Adipocyte (in vitro differentiated cells): ENCODE measurements around the gene SETSIP.
"Not testable (repeated sequence)": the region's sequence is repeated elsewhere in the genome, so short reads cannot be mapped to it uniquely, and the experiment has no call there.

Experiments used
- DNase-seq: peaks from one replicate; pipeline ENCODE4 v3.0.0-alpha.2; 2015; ENCODE audit warnings: low read depth
- H3K27me3 ChIP-seq: replicated peaks from 2 replicates; pipeline ENCODE4 v1.7.0; 2013; ENCODE audit warnings: mild to moderate bottlenecking, low read length, moderate library complexity; ENCODE audit not compliant: control insufficient read depth, insufficient read depth
- H3K36me3 ChIP-seq: 2 replicates; pipeline ENCODE4 v1.7.0; 2013; ENCODE audit warnings: low read length, mild to moderate bottlenecking, moderate library complexity; ENCODE audit not compliant: control insufficient read depth, insufficient read depth, severe bottlenecking
- H3K4me1 ChIP-seq: 2 replicates; pipeline ENCODE4 v1.7.0; 2013; ENCODE audit warnings: mild to moderate bottlenecking, low read length, moderate library complexity; ENCODE audit not compliant: control insufficient read depth, insufficient read depth
- H3K4me3 ChIP-seq: 2 replicates; pipeline ENCODE4 v1.7.0; 2013; ENCODE audit warnings: mild to moderate bottlenecking, low read length, moderate library complexity
- H3K9ac ChIP-seq: 2 replicates; pipeline ENCODE4 v1.7.0; 2013; ENCODE audit warnings: mild to moderate bottlenecking, low read length, moderate library complexity
- H3K9me3 ChIP-seq: 2 replicates; pipeline ENCODE4 v1.7.0; 2013; ENCODE audit warnings: mild to moderate bottlenecking, low read length, moderate library complexity; ENCODE audit not compliant: control insufficient read depth

SETSIP gene

GRCh38 chr1:92085727-92086126 is 10.5 kb upstream of the SETSIP start:
- H3K27me3 ChIP-seq = no peaks in the 10 kb centered on the region
- peaks cover 30% of the 10 kb centered on the region for H3K9me3 ChIP-seq
- DNase-seq = peak; percentile 6
- peak overlapping the region; percentile 48 for H3K4me3 ChIP-seq
- H3K9ac ChIP-seq = no peak overlapping the region
- no peaks in the 10 kb centered on the region for H3K4me1 ChIP-seq
- no peaks in the 10 kb centered on the region for H3K36me3 ChIP-seq

- H3K4me3 ChIP-seq = no peak overlapping the region
- no peaks in the 10 kb centered on the region for H3K4me1 ChIP-seq
- H3K27me3 ChIP-seq = no peaks in the 10 kb centered on the region
- no peak overlapping the region for H3K9ac ChIP-seq
- DNase-seq = no peak
- no peaks in the 10 kb centered on the region for H3K36me3 ChIP-seq
- H3K9me3 ChIP-seq = peaks cover 30% of the 10 kb centered on the region
Observed at GRCh38 chr1:92084651-92085050, 9.4 kb upstream of the SETSIP start.

GRCh38 chr1:92081031-92081430 is 5.8 kb upstream of the SETSIP start:
- Histone ChIP-seq H3K36me3 (no peaks in the 10 kb centered on the region), H3K27me3 (no peaks in the 10 kb centered on the region), H3K4me3 (peak overlapping the region; percentile 99), H3K4me1 (no peaks in the 10 kb centered on the region), H3K9ac (peak overlapping the region; percentile 93), H3K9me3 (peaks cover 19% of the 10 kb centered on the region)
- DNase-seq = no peak

- H3K9me3 ChIP-seq = peaks cover 13% of the 10 kb centered on the region
- no peaks in the 10 kb centered on the region for H3K4me1 ChIP-seq
- no peaks in the 10 kb centered on the region for H3K27me3 ChIP-seq
- peak within 1 kb of the TSS; percentile 93 for H3K9ac ChIP-seq
- peak; percentile 83 for DNase-seq
- peak within 1 kb of the TSS; percentile 99 for H3K4me3 ChIP-seq
- H3K36me3 ChIP-seq = no peaks in the 10 kb centered on the region
Observed at GRCh38 chr1:92080128-92080985, 5.1 kb upstream of the SETSIP start, which contains the start of gene BTBD8. TSS of gene BTBD8 (plus strand) at chr1:92080345. CDS start at chr1:92080572, 227 bp downstream.

- Histone ChIP-seq H3K4me3 (peak overlapping the region; percentile 99), H3K36me3 (no peaks in the 10 kb centered on the region), H3K9ac (peak overlapping the region; percentile 93), H3K27me3 (no peaks in the 10 kb centered on the region), H3K9me3 (peaks cover 4% of the 10 kb centered on the region), H3K4me1 (no peaks in the 10 kb centered on the region)
- DNase-seq = no peak
Observed at GRCh38 chr1:92079441-92079840, 4.2 kb upstream of the SETSIP start.

GRCh38 chr1:92078077-92078476 is 2.9 kb upstream of the SETSIP start:
- not testable (repeated sequence) for H3K9me3 ChIP-seq, H3K36me3 ChIP-seq, H3K4me3 ChIP-seq, H3K27me3 ChIP-seq, H3K4me1 ChIP-seq, H3K9ac ChIP-seq, DNase-seq

GRCh38 chr1:92076363-92076762 is 1.2 kb upstream of the SETSIP start:
- DNase-seq = no peak
- Histone ChIP-seq H3K9me3 (no peaks in the 10 kb centered on the region), H3K9ac (no peak overlapping the region), H3K27me3 (no peaks in the 10 kb centered on the region), H3K4me1 (no peaks in the 10 kb centered on the region), H3K36me3 (no peaks in the 10 kb centered on the region), H3K4me3 (no peak overlapping the region)

- H3K9ac ChIP-seq, H3K4me1 ChIP-seq, H3K4me3 ChIP-seq, DNase-seq, H3K36me3 ChIP-seq, H3K9me3 ChIP-seq, H3K27me3 ChIP-seq: not testable (repeated sequence)
Observed at GRCh38 chr1:92074446-92074845, 765 bp downstream of the SETSIP start.

GRCh38 chr1:92070892-92071291 is 4.3 kb downstream of the SETSIP start:
- no peaks in the 10 kb centered on the region for H3K4me1 ChIP-seq
- no peak overlapping the region for H3K9ac ChIP-seq
- H3K9me3 ChIP-seq = no peaks in the 10 kb centered on the region
- no peaks in the 10 kb centered on the region for H3K36me3 ChIP-seq
- no peaks in the 10 kb centered on the region for H3K27me3 ChIP-seq
- no peak overlapping the region for H3K4me3 ChIP-seq
- DNase-seq = no peak

- no peak overlapping the region for H3K9ac ChIP-seq
- H3K9me3 ChIP-seq = no peaks in the 10 kb centered on the region
- H3K36me3 ChIP-seq = no peaks in the 10 kb centered on the region
- no peaks in the 10 kb centered on the region for H3K27me3 ChIP-seq
- H3K4me1 ChIP-seq = no peaks in the 10 kb centered on the region
- DNase-seq = no peak
- H3K4me3 ChIP-seq = no peak overlapping the region
Observed at GRCh38 chr1:92066321-92066720, 8.9 kb downstream of the SETSIP start.

GRCh38 chr1:92065042-92065441 is 10.2 kb downstream of the SETSIP start:
- H3K4me3 ChIP-seq = no peak overlapping the region
- H3K9me3 ChIP-seq = no peaks in the 10 kb centered on the region
- no peaks in the 10 kb centered on the region for H3K27me3 ChIP-seq
- no peaks in the 10 kb centered on the region for H3K36me3 ChIP-seq
- no peak overlapping the region for H3K9ac ChIP-seq
- no peaks in the 10 kb centered on the region for H3K4me1 ChIP-seq
- no peak for DNase-seq

- no peak overlapping the region for H3K4me3 ChIP-seq
- H3K36me3 ChIP-seq = no peaks in the 10 kb centered on the region
- no peaks in the 10 kb centered on the region for H3K4me1 ChIP-seq
- H3K9me3 ChIP-seq = no peaks in the 10 kb centered on the region
- no peaks in the 10 kb centered on the region for H3K27me3 ChIP-seq
- H3K9ac ChIP-seq = no peak overlapping the region
- no peak for DNase-seq
Observed at GRCh38 chr1:92051948-92052347, 23.3 kb downstream of the SETSIP start.
